SIG-M5 treated with dmso at 0.1 percent for 504 hours (cell line): ENCODE measurements around the gene TPX2.

Experiments used
- DNase-seq: peaks from one replicate; lab custom pipeline; 2025; ENCODE audit not compliant: unreplicated experiment; lab: John Stamatoyannopoulos, UW

Gene TPX2

DNA sequence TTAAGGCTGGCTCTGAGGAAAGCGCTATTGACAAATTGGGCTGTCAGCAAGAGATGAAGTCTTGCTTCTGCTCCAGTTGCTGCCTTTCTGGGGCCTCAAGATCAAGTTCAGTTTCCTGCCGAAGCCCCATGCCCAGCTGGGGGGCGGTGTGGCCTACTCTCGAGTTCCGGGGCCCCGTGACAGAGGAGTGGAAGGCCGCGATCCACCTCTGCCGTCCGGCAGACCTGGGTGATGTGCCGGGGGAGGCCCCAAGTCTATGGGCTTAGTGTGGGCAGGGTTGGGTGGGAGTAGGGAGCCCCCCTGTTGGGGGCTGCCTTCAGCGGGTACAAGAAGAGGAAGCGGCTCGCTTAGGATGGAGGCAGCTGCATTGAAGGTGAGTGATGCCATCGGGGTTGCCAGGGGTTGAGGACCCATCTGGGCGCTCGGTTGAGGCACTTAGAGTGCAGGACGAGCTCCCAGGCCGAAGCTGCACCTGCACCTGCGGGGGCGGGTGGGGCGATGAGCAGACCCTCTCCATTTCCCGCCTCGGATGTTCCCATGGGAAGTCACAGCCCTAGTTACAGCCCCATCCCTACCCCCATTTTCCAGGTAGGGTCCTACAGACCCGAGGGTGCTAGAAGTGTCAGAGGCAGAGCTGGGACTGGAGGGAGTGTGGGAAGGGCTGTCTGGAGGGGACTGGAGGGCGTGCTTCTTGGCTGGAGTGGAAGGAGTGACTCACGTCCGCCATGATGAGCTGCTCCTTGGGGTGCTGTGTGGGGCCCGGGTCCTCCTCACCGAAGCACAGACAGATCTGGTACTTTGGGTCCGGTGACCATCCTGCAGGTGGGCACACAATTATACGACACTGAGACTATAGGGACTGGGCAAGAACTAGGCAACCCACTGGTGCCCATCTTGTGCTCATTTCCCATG is 109.3 kb downstream of the TPX2 start:
- DNase-seq: no peak

- DNase-seq: no peak
Observed at GRCh38 chr20:31849306-31849930, 110.3 kb downstream of the TPX2 start.
